GM12865 (cell line): ENCODE data around the gene RSKR.
"Not testable (repeated sequence)": the region's sequence is repeated elsewhere in the genome, so short reads cannot be mapped to it uniquely, and the experiment has no call there.

Experiments
- DNase-seq: peaks from one replicate; pipeline ENCODE4 v3.0.0; 2010; ENCODE audit warnings: low read depth
- H3K4me3 ChIP-seq: 2 replicates; pipeline ENCODE4 v1.5.1; 2011; ENCODE audit warnings: mild to moderate bottlenecking, low read depth, low read length, control low read depth
- TF ChIP-seq, protein P1 (sequence below): IDR thresholded peaks from 2 replicates; pipeline ENCODE4 v1.5.1; 2011; ENCODE audit warnings: low read length, control low read depth, low read depth, inconsistent platforms; ENCODE audit not compliant: insufficient read depth; ENCODE audit errors: missing control alignments

The RSKR gene

DNA sequence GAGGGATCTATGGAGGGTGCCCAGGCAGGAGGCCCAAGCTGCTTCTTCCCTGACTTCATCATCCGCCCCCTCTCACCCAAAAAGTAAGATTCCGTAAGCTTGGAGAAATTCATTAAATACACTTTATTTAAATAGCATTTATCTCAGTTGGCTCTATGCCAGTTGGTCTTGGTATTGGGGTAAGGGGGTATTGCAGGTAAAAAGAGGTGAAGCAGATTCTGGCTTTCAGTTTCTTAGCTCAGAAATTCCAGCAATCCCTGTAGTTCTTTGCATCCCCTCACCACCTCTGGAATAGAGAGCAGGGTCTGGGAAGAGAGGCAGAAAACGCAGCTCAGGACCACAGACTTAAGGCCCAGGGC, 36.5 kb downstream of the RSKR start:
- DNase-seq = no peak
- peak overlapping the region; percentile 37; the same call in 1 of the 2 replicates for H3K4me3 ChIP-seq
- TF ChIP-seq, protein P1, sequence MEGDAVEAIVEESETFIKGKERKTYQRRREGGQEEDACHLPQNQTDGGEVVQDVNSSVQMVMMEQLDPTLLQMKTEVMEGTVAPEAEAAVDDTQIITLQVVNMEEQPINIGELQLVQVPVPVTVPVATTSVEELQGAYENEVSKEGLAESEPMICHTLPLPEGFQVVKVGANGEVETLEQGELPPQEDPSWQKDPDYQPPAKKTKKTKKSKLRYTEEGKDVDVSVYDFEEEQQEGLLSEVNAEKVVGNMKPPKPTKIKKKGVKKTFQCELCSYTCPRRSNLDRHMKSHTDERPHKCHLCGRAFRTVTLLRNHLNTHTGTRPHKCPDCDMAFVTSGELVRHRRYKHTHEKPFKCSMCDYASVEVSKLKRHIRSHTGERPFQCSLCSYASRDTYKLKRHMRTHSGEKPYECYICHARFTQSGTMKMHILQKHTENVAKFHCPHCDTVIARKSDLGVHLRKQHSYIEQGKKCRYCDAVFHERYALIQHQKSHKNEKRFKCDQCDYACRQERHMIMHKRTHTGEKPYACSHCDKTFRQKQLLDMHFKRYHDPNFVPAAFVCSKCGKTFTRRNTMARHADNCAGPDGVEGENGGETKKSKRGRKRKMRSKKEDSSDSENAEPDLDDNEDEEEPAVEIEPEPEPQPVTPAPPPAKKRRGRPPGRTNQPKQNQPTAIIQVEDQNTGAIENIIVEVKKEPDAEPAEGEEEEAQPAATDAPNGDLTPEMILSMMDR = no peak

DNA sequence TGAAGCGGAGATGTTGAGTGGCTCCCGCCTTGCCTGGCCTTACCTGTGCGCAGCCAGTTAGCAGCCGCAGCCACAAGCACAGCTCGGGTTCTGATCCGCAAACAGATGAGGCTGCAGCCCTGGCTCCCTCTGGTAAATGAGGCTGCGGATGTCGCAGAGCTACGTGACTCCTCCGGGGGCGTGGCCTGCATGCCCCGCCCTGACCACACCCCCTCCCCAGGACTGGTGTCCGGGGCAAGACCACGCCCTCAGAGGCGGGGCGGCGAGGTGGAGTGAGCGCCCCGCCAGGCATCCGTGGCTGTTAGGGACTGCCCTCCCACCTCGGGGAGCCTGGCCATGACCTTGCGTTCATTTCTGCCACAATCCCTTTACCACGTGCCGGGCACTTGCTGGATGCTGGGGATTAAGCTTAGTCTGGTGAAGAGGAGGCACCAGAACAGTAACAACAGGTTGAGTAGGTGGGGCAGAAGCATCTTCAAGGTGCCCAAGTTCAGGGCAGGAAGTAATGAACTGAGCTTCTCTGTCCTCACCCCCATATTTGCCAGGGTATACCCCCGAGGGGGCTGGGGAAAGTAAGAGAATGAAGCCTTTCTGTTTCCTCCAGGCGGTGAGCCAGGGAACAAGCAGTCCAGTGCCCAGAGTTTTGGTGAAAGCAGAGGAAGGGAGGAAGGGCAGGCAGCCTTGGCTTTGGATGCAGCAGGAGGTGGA, 37.1 kb downstream of the RSKR start, which contains the start of gene ALDOC:
TSS of gene ALDOC (minus strand) at position 138 of the 708 bp plus-strand sequence. CDS start 1,363 bp downstream, outside the sequence.
- peak within 1 kb of the TSS; percentile 62 for H3K4me3 ChIP-seq
- DNase-seq = peak; percentile 98
- TF ChIP-seq, protein P1 = no peak

DNA sequence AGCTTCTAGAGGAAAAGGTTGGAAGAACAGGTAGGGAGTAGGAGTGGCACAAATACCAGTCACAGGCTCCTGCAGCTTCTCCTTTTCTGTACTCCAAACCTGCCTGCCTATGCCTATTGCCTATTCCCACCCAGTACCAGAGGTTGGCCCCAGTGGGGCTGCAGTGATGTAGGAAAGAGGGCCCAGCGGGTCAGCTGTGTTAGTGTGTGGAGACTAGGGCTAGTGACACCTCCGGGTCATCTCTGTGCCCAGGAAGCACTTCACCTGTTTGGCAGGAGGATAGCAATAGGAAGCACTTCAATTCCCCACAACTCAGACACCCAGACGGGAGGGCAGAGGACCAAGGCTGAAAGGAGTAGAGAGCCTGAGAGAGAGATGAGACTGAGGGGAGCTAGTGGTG, 38.0 kb downstream of the RSKR start:
- peak overlapping the region; percentile 62 for H3K4me3 ChIP-seq
- DNase-seq = not testable (repeated sequence)

DNA sequence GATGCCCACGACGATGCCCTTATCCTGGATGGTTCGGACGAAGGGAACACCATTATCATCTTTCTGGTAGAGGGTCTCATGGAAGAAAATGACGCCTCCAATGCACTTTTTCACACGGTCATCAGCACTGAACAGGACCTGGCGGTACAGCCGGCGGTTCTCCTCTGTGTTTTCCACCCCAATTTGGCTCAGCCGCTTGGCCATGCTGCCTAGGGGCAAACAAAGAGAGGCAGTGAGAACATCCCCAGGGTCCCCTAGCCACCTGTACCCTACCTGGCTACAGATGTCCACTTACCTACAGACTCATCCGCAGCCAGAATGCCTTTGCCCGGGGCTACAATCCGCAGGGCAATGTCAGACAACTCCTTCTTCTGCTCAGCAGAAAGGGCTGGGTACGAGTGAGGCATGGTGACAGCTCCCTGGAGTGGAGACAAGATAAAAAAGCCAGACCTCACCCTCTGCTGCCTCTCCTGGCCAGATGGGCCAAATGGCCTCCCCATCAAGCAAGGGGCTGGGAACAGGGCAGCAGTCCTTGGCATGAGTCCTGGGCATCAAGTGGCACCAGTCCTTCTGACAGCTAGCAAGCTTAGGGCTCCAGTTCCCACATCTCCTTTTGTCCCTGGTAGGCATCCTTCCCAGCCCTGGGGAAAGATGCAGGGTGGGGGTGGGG, 38.7 kb downstream of the RSKR start:
- no peak for DNase-seq
- TF ChIP-seq, protein P1 = peak; percentile 24
- H3K4me3 ChIP-seq = peak overlapping the region; percentile 62

DNA sequence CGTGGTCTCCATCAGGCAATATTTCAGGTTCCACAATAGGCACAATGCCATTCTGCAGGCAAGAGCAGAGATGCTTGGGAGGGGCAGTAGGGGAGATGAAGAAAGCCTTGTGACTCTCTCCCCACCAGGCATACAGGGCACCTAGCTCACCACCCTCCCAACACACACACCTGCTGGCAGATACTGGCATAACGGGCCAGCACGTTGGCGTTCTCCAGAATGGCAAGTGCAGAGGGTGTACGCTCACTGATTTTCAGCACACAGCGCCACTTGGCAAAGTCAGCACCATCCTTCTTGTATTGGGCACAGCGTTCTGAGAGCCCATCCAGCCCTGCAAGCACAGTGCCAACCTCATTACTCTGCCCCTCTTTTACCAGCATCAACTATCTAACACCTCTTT, 39.5 kb downstream of the RSKR start:
- no peak overlapping the region for H3K4me3 ChIP-seq
- DNase-seq = no peak

DNA sequence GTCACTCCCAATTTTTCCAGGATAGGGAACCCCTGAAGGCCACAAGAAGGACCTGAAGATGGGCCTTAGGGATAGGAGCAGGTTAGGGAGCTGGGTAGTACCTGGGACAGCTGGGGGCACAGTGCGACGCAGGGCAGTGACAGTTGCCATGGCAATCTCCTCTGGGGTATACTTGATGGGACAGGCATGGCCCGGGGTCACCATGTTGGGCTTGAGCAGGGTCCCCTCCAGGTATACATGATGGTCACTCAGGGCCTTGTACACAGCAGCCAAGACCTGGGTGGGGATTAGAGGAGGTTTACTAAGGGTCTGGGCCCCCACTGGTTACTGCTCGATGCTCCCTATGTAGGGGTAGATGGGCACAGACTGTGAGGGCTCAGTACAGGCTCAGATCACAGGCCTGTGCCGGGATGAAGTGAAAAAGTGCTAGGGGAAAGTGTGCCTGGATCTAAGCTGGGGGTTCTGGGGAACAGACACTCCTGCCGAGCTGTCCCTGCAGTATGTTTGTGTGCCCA, 40.0 kb downstream of the RSKR start:
- TF ChIP-seq, protein P1 = no peak
- no peak for DNase-seq
- H3K4me3 ChIP-seq = no peak overlapping the region

More for the DNA sequence above, 39.5 kb downstream of the RSKR start:
- TF ChIP-seq, protein P1 = peak; percentile 9

DNA sequence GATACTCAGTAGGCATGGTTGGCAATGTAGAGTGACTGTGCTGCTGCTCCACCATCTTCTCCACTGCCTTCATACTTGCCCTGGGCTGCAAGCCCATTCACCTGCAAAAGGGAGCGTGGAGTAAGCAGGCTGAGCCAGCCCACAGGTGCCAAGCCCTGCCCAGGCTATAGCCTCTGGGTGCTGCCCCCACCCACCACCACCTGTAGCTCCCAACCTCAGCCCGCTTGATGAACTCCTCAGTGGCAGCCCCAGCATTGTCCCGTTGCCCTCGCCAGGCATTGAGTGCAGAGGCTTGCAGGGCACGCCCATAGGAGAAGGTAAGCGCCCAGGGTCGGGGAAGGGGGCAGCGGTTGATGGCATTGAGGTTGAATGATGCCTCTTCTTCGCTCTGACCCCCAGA, 40.5 kb downstream of the RSKR start:
- no peak for DNase-seq
- H3K4me3 ChIP-seq = no peak overlapping the region
- TF ChIP-seq, protein P1 = no peak
